Endothelial cell of umbilical vein (primary cell): ENCODE results near the gene LHX1. TPM values are rescaled to one million over a fixed set of nuclear protein-coding genes. Genes with fewer than 3 reads are reported as not detected.

Source experiments
- BruUV-seq: library from RNA; stranded (reverse); fragments of 400-500 nt; replicated peaks from 2 replicates; lab custom pipeline; 2021; lab: Mats Ljungman, UMichigan
- CTCF ChIA-PET: fragments of 300-600, 350-600 bp; sonication (Branson Sonifier 250); formaldehyde crosslinking; loops from one replicate; lab custom pipeline; 2021; ENCODE audit warnings: antibody characterized with exemption, inconsistent platforms; lab: Charles Lee
- POLR2A ChIA-PET: fragments of 300-600, 350-600 bp; sonication (Branson Sonifier 250); formaldehyde crosslinking; loops from one replicate; lab custom pipeline; 2021; ENCODE audit warnings: antibody characterized with exemption, inconsistent platforms; lab: Charles Lee
- DNase-seq: peaks from one replicate; pipeline ENCODE4 v3.0.0-alpha.2; 2011; ENCODE audit warnings: low read depth, low spot score
- FAIRE-seq: peaks from 2 replicates; lab custom pipeline; 2011; peaks lifted over from hg19 to GRCh38; lab: Jason Lieb, UNC
- H2AFZ ChIP-seq: 2 replicates; pipeline ENCODE4 v1.6.0; 2012; ENCODE audit warnings: low read depth, low read length, control low read depth, inconsistent platforms
- H3K27ac ChIP-seq: 2 replicates; pipeline ENCODE4 v1.5.1; 2011; ENCODE audit warnings: low read depth, mild to moderate bottlenecking, control low read depth, low read length, moderate library complexity; ENCODE audit not compliant: insufficient read depth
- H3K27me3 ChIP-seq, 2 experiments: 2 replicates each; pipeline versions ENCODE4 v1.6.0 to v1.6.1; 2011; ENCODE audit warnings: low read length in 2 of 2, mixed read lengths in 1 of 2; ENCODE audit not compliant: control insufficient read depth in 2 of 2, insufficient read depth in 2 of 2
- H3K36me3 ChIP-seq, 2 experiments: 2 replicates in 1 of 2; 3 replicates in 1 of 2; pipeline ENCODE4 v1.5.1; 2011; ENCODE audit warnings: low read length in 2 of 2, mild to moderate bottlenecking in 1 of 2, moderate library complexity in 1 of 2; ENCODE audit not compliant: control insufficient read depth in 2 of 2, insufficient read depth in 2 of 2; ENCODE audit errors: extremely low read depth in 1 of 2
- H3K4me1 ChIP-seq: 3 replicates; pipeline ENCODE4 v1.5.1; 2011; ENCODE audit warnings: mild to moderate bottlenecking, low read length; ENCODE audit not compliant: control insufficient read depth, insufficient read depth; ENCODE audit errors: extremely low read depth
- H3K4me2 ChIP-seq: 2 replicates; pipeline ENCODE4 v1.6.1; 2011; ENCODE audit warnings: low read length, control low read depth, mixed read lengths; ENCODE audit not compliant: insufficient read depth
- H3K4me3 ChIP-seq, 3 experiments: fragments of 200-600 bp in 1 of 3; sonication (generic), shearing (Covaris generic) in 1 of 3; replicated peaks in 1 of 3; 2 replicates each; pipeline ENCODE4 v1.5.1; 2011 to 2016; ENCODE audit warnings: control low read depth in 3 of 3, low read length in 3 of 3, mild to moderate bottlenecking in 2 of 3, inconsistent platforms in 1 of 3, low read depth in 1 of 3, moderate library complexity in 1 of 3; ENCODE audit not compliant: insufficient read depth in 1 of 3
- H3K79me2 ChIP-seq: 2 replicates; pipeline ENCODE4 v1.6.0; 2012; ENCODE audit warnings: low read length, inconsistent platforms; ENCODE audit not compliant: control insufficient read depth, insufficient read depth
- H3K9ac ChIP-seq: replicated peaks from 2 replicates; pipeline ENCODE3; 2011; ENCODE audit warnings: low read length, control low read depth; ENCODE audit not compliant: insufficient read depth; ENCODE audit errors: extremely low read depth
- H3K9me1 ChIP-seq: replicated peaks from 3 replicates; pipeline ENCODE4 v1.6.0; 2011; ENCODE audit warnings: mild to moderate bottlenecking, low read length; ENCODE audit not compliant: control insufficient read depth, insufficient read depth; ENCODE audit errors: extremely low read depth
- H3K9me3 ChIP-seq: replicated peaks from 2 replicates; pipeline ENCODE4 v1.5.1; 2012; ENCODE audit warnings: low read length, inconsistent platforms; ENCODE audit not compliant: control insufficient read depth, insufficient read depth
- H4K20me1 ChIP-seq: replicated peaks from 2 replicates; pipeline ENCODE3; 2011; ENCODE audit warnings: mild to moderate bottlenecking, low read length; ENCODE audit not compliant: control insufficient read depth, insufficient read depth; ENCODE audit errors: extremely low read depth
- EZH2 ChIP-seq: IDR thresholded peaks from 2 replicates; pipeline ENCODE4 v1.6.1; 2012; ENCODE audit warnings: borderline replicate concordance, low read depth, mild to moderate bottlenecking, moderate library complexity, low read length, inconsistent platforms; ENCODE audit not compliant: severe bottlenecking
- FOS ChIP-seq: IDR thresholded peaks from 2 replicates; pipeline ENCODE4 v1.6.1; 2011; ENCODE audit warnings: mild to moderate bottlenecking, low read length, moderate library complexity, borderline replicate concordance; ENCODE audit not compliant: insufficient read depth
- GATA2 ChIP-seq: IDR thresholded peaks from 2 replicates; pipeline ENCODE4 v1.7.0; 2011; ENCODE audit warnings: low read depth, mild to moderate bottlenecking, moderate library complexity, mixed read lengths, low read length; ENCODE audit not compliant: insufficient read length, insufficient read depth
- JUN ChIP-seq: IDR thresholded peaks from 2 replicates; pipeline ENCODE4 v1.6.1; 2011; ENCODE audit warnings: borderline replicate concordance, low read depth; ENCODE audit not compliant: insufficient read length, insufficient read depth
- MYC ChIP-seq: IDR thresholded peaks from one replicate; pipeline ENCODE4 v1.6.1; 2011; ENCODE audit warnings: mild to moderate bottlenecking, low read depth, low read length
- POLR2A ChIP-seq: IDR thresholded peaks from 2 replicates; pipeline ENCODE4 v1.6.1; 2012; ENCODE audit warnings: low read depth, mild to moderate bottlenecking, control low read depth, low read length
- POLR2AphosphoS5 ChIP-seq: IDR thresholded peaks from 2 replicates; pipeline ENCODE4 v1.6.1; 2012; ENCODE audit warnings: low read depth, mild to moderate bottlenecking, control low read depth, low read length, moderate library complexity; ENCODE audit not compliant: insufficient read depth
- dilution Hi-C: fragments of 300-500 bp; cut with MboI; formaldehyde crosslinking; loops from one replicate; pipeline ENCODE4 v1.15.0; 2019; ENCODE audit warnings: low sequenced_read_pairs; ENCODE audit not compliant: extremely low pct_ligation_motif_present
- intact Hi-C: fragments of 100-400 bp; cut with micrococcal nuclease; formaldehyde crosslinking; loops from one replicate; pipeline ENCODE4 v1.10.0; 2022
- polyA plus RNA-seq, 4 experiments: library from polyadenylated mRNA; depleted of rRNA in 3 of 4; stranded (reverse) in 3 of 4; unstranded in 1 of 4; fragments of >200 nt; gene quantifications; 2 replicates each; pipeline versions ENCODE4 v1.2.1 to v1.2.3, GENCODE V29; 2011 to 2012; ENCODE audit warnings: missing spikeins in 1 of 4
- total RNA-seq: library from RNA; stranded (reverse); gene quantifications from 2 replicates; pipeline ENCODE4 v1.2.3, GENCODE V29; 2021
- TF ChIP-seq, protein P1 (sequence below): IDR thresholded peaks from 2 replicates; pipeline ENCODE4 v1.6.1; 2011; ENCODE audit not compliant: insufficient read depth, insufficient read length
- TF ChIP-seq, protein P2 (sequence below), 2 donors: IDR thresholded peaks; 1 replicate in 1 of 2; 2 replicates in 1 of 2; pipeline ENCODE4 v1.5.1; 2011; ENCODE audit warnings: low read length in 2 of 2, mild to moderate bottlenecking in 2 of 2, moderate library complexity in 2 of 2, control low read depth in 1 of 2, inconsistent platforms in 1 of 2, low read depth in 1 of 2; ENCODE audit not compliant: insufficient read depth in 1 of 2; ENCODE audit errors: extremely low read depth in 1 of 2

Gene LHX1
- total and polyA plus RNA-seq, 2 donors (not counting 3 experiments of a cell fraction or from before 2014, with no cell fraction given) = not detected

DNA sequence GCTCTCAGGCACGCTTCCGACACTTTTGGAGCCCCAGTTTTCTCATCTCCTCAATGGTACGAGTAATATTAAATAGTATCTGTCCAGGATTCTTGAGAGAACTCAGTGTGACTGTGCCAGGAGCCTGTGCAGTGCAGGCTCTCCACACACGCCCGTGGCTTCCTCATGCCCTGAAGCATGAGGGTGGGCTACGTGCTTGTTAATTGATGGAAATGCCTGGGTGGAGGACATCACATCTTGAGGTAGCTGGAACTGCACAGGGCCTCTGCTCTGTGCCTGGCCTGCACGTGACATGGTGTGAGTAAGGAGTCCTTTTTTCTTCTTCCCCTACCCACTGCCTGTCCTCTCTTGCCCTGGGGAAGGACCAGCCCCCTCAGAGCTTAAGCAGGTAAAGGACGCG lies 43.1 kb upstream of the LHX1 start:
- Histone ChIP-seq H3K27ac (no peak overlapping the region), H3K36me3 (no peaks in the 10 kb centered on the region), H3K4me2 (no peak overlapping the region), H3K27me3 (peaks cover 3 to 20% of the 10 kb centered on the region in 2 experiments), H3K9me3 (no peaks in the 10 kb centered on the region), H3K9me1 (no peaks in the 10 kb centered on the region), H2AFZ (no peak overlapping the region), H3K4me1 (no peaks in the 10 kb centered on the region), H4K20me1 (no peaks in the 10 kb centered on the region), H3K4me3 (no peak overlapping the region), H3K79me2 (no peaks in the 10 kb centered on the region), H3K9ac (no peak overlapping the region)
- intact Hi-C loops = no loop called here
- no peak for TF ChIP-seq MYC
- FAIRE-seq (no peak), DNase-seq (no peak)
- dilution Hi-C loops = no loop called here
- CTCF ChIA-PET = interaction anchor here (0.7 kb wide), 1 partner anchor 1503 kb away, joined by 3 read pairs; no protein-coding TSS in a partner anchor
- POLR2A ChIA-PET = no interaction called here
- no TSS peak for BruUV-seq

DNA sequence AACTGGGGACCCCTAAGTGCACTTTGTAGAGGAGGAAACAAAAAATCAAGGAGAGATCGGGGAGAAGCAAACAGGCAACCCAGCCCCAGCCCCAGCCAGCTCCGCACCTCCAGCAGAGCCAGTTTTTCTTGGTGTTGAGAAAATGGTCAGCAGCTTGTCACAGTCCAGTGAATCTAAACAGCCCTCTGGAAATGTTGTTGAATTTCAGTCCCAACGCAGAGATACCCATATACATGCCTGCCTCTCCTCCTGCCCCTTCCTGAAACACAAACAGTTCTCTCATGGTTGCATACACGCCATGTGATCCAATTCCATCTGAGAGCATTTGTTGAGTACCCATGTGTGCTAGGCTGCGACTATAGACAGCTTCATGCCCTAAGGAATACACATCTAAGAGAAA lies 42.4 kb upstream of the LHX1 start:
- FAIRE-seq (no peak), DNase-seq (no peak)
- Histone ChIP-seq H3K4me3 (no peak overlapping the region), H3K79me2 (no peaks in the 10 kb centered on the region), H3K4me1 (no peaks in the 10 kb centered on the region), H3K9ac (no peak overlapping the region), H2AFZ (no peak overlapping the region), H3K4me2 (no peak overlapping the region), H4K20me1 (no peaks in the 10 kb centered on the region), H3K36me3 (no peaks in the 10 kb centered on the region), H3K9me1 (no peaks in the 10 kb centered on the region), H3K27ac (no peak overlapping the region), H3K27me3 (peaks cover 3 to 18% of the 10 kb centered on the region in 2 experiments), H3K9me3 (no peaks in the 10 kb centered on the region)
- dilution Hi-C loops (no loop called here), intact Hi-C loops (no loop called here)
- ChIA-PET POLR2A (no interaction called here), CTCF (no interaction called here)
- TF ChIP-seq MYC (no peak), JUN (no peak), EZH2 (no peak), POLR2AphosphoS5 (no peak), GATA2 (no peak), FOS (no peak), POLR2A (no peak)
- TF ChIP-seq, protein P1, sequence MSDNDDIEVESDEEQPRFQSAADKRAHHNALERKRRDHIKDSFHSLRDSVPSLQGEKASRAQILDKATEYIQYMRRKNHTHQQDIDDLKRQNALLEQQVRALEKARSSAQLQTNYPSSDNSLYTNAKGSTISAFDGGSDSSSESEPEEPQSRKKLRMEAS = no peak
- TF ChIP-seq, protein P2, sequence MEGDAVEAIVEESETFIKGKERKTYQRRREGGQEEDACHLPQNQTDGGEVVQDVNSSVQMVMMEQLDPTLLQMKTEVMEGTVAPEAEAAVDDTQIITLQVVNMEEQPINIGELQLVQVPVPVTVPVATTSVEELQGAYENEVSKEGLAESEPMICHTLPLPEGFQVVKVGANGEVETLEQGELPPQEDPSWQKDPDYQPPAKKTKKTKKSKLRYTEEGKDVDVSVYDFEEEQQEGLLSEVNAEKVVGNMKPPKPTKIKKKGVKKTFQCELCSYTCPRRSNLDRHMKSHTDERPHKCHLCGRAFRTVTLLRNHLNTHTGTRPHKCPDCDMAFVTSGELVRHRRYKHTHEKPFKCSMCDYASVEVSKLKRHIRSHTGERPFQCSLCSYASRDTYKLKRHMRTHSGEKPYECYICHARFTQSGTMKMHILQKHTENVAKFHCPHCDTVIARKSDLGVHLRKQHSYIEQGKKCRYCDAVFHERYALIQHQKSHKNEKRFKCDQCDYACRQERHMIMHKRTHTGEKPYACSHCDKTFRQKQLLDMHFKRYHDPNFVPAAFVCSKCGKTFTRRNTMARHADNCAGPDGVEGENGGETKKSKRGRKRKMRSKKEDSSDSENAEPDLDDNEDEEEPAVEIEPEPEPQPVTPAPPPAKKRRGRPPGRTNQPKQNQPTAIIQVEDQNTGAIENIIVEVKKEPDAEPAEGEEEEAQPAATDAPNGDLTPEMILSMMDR (IDR thresholded peaks at IDR 0.05; ENCODE audit: extremely low read depth in 1 of 2, insufficient read depth in 1 of 2, low read depth in 1 of 2, low read length in 2 of 2) = no peak
- BruUV-seq = no TSS peak
